OCI-LY1 (cell line): ENCODE data around the gene DDIT4L.

Source experiments
- EZH2 ChIP-seq: fragments of 200-600 bp; sonication (generic), shearing (Covaris generic); IDR thresholded peaks from 2 replicates; pipeline ENCODE4 v1.8.0; 2017; ENCODE audit warnings: borderline replicate concordance, mixed run types, mild to moderate bottlenecking, antibody characterized with exemption, low read length, moderate library complexity, mixed read lengths
- TF ChIP-seq, protein P1 (sequence below): fragments of 200-600 bp; sonication (generic), shearing (Covaris generic); IDR thresholded peaks from 2 replicates; pipeline ENCODE4 v1.5.1; 2017; ENCODE audit warnings: mild to moderate bottlenecking, antibody characterized with exemption, low read length, moderate library complexity, mixed read lengths

DNA sequence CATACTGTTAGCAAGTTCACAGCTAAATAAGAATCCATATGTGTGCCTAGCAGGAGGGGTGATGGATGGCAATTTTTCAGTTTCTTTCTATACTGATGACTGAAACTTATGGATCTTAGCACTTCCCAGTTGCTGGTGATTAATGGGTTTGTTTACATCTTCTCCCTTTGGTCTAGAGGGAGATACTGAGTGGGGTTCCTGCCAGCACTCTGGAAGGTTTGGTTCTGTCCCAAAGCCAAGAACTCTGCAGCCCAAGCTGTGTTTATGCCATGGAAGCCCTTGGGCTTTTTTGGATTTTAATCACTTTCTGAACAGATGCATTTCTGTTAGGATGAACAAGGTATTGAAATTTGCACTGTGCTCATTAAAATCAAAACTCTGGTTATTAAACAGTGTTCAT is 43.5 kb downstream of the DDIT4L start:
- TF ChIP-seq, protein P1, sequence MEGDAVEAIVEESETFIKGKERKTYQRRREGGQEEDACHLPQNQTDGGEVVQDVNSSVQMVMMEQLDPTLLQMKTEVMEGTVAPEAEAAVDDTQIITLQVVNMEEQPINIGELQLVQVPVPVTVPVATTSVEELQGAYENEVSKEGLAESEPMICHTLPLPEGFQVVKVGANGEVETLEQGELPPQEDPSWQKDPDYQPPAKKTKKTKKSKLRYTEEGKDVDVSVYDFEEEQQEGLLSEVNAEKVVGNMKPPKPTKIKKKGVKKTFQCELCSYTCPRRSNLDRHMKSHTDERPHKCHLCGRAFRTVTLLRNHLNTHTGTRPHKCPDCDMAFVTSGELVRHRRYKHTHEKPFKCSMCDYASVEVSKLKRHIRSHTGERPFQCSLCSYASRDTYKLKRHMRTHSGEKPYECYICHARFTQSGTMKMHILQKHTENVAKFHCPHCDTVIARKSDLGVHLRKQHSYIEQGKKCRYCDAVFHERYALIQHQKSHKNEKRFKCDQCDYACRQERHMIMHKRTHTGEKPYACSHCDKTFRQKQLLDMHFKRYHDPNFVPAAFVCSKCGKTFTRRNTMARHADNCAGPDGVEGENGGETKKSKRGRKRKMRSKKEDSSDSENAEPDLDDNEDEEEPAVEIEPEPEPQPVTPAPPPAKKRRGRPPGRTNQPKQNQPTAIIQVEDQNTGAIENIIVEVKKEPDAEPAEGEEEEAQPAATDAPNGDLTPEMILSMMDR, result no peak
- TF ChIP-seq EZH2, result no peak
